HG03558 (cell line): ENCODE data around the gene SAA1.
A peak's percentile ranks its signal among the peaks of the same experiment; 100 is the strongest.
"Not testable (repeated sequence)": the region's sequence is repeated elsewhere in the genome, so short reads cannot be mapped to it uniquely, and the experiment has no call there.

Experiments used
- ATAC-seq: cut with Tn5 transposase; IDR thresholded peaks from one replicate; pipeline ENCODE4 v1.9.1; 2021; ENCODE audit warnings: moderate number of reproducible peaks; ENCODE audit not compliant: unreplicated experiment; ENCODE audit errors: extremely low read depth

SAA1 gene

GRCh38 chr11:18254781-18255361 lies 11.2 kb upstream of the SAA1 start:
- no peak for ATAC-seq

- ATAC-seq = no peak
Observed at GRCh38 chr11:18259259-18259658, 6.8 kb upstream of the SAA1 start.

GRCh38 chr11:18261721-18262120 lies 4.3 kb upstream of the SAA1 start:
- no peak for ATAC-seq

GRCh38 chr11:18262681-18263350 lies 3.2 kb upstream of the SAA1 start:
- not testable (repeated sequence) for ATAC-seq

GRCh38 chr11:18264035-18264434 lies 2.0 kb upstream of the SAA1 start:
- ATAC-seq = no peak

GRCh38 chr11:18264677-18265555 lies 1.1 kb upstream of the SAA1 start:
- no peak for ATAC-seq

GRCh38 chr11:18267335-18268133 lies 1.5 kb downstream of the SAA1 start:
- peak; percentile 26 for ATAC-seq

GRCh38 chr11:18269252-18269651 lies 3.2 kb downstream of the SAA1 start:
- not testable (repeated sequence) for ATAC-seq

GRCh38 chr11:18270102-18270501 lies 4.0 kb downstream of the SAA1 start:
- ATAC-seq = no peak

GRCh38 chr11:18271206-18271605 lies 5.1 kb downstream of the SAA1 start:
- no peak for ATAC-seq

- no peak for ATAC-seq
Observed at GRCh38 chr11:18277565-18278271, 11.7 kb downstream of the SAA1 start.

GRCh38 chr11:18280438-18281045 lies 14.5 kb downstream of the SAA1 start:
- ATAC-seq = peak; percentile 67

GRCh38 chr11:18282626-18283025 lies 16.6 kb downstream of the SAA1 start:
- ATAC-seq = no peak

GRCh38 chr11:18285841-18286240 lies 19.8 kb downstream of the SAA1 start:
- ATAC-seq = no peak

- no peak for ATAC-seq
Observed at GRCh38 chr11:18288911-18289310, 22.8 kb downstream of the SAA1 start.

- peak; percentile 71 for ATAC-seq
Observed at GRCh38 chr11:18294862-18295261, 28.8 kb downstream of the SAA1 start.

- ATAC-seq = no peak
Observed at GRCh38 chr11:18295316-18295715, 29.3 kb downstream of the SAA1 start.

- ATAC-seq = no peak
Observed at GRCh38 chr11:18299721-18300120, 33.7 kb downstream of the SAA1 start.

- no peak for ATAC-seq
Observed at GRCh38 chr11:18304745-18305144, 38.7 kb downstream of the SAA1 start.
